ENCODE results near the gene PPM1A. TPM values are rescaled to one million over a fixed set of nuclear protein-coding genes. Genes with fewer than 3 reads are reported as not detected.

The PPM1A gene
- total and polyA plus RNA-seq, 2 experiments from 2014 or later, result 29.8 to 34.1 TPM

GRCh38 chr14:60206837-60207533 is 42.0 kb upstream of the PPM1A start:
- Histone ChIP-seq H3F3A (replicated peaks; ENCODE audit: low read depth) (peaks cover 5% of the 10 kb centered on the region; the same call in 1 of the 2 replicates), H3K4me1 (ENCODE audit: insufficient read depth) (peaks cover 35% of the 10 kb centered on the region), H3K27ac (ENCODE audit: low read depth) (no peak overlapping the region), H2AFZ (0 out of 2 replicates have a peak overlapping the region, but pooled peaks have one; percentile 28), H3K4me3 (no peak overlapping the region), H3K79me2 (replicated peaks; ENCODE audit: insufficient read depth) (no peaks in the 10 kb centered on the region), H3K27me3 (ENCODE audit: insufficient read depth) (no peaks in the 10 kb centered on the region), H4K20me1 (replicated peaks; ENCODE audit: insufficient read depth) (no peaks in the 10 kb centered on the region), H3K4me2 (no peak overlapping the region), H3K9me2 (ENCODE audit: insufficient read depth) (peaks cover 7% of the 10 kb centered on the region; the same call in 1 of the 2 replicates), H3K36me3 (ENCODE audit: insufficient read depth) (no peaks in the 10 kb centered on the region)
- no peak for DNase-seq (ENCODE audit: low spot score)
- Mint-ChIP-seq H3K36me3 (ENCODE audit: low read depth) (no peaks in the 10 kb centered on the region), H3K9me3 (no peaks in the 10 kb centered on the region), H3K27me3 (ENCODE audit: insufficient read depth, low read depth, poor library complexity) (peaks cover 4% of the 10 kb centered on the region), H3K27ac (no peak overlapping the region), H3K4me3 (no peak overlapping the region), H3K4me1 (peaks cover 31% of the 10 kb centered on the region)
- ATAC-seq, result no peak
- TF ChIP-seq STAT1 (IDR thresholded peaks at IDR 0.05; ENCODE audit: unreplicated experiment) (no peak), ETS1 (IDR thresholded peaks at IDR 0.05) (no peak), EZH2 (IDR thresholded peaks at IDR 0.05; ENCODE audit: low read depth, unreplicated experiment) (no peak), ZNF114 (CRISPR knock-in tag; IDR thresholded peaks at IDR 0.05) (no peak)

DNA sequence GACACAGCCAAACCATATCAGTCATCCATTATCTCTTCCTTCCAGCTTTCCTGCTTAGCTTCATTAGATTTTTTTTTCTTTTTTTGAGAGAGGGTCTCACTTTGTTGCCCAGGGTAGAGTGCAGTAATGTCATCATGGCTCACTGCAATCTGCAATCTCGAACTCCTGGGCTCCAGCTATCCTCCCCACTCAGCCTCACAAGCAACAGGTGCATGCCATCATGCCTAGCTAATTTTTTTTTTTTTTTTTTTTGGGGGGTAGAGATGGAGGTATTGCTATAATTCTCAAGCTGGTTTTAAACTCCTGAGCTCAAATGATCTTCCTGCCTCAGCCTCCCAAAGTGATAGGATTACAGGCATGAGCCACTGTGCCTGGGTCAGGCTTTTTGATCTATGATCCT is 38.3 kb upstream of the PPM1A start:
- Histone ChIP-seq H3K27ac (ENCODE audit: low read depth) (no peak overlapping the region), H3K27me3 (ENCODE audit: insufficient read depth) (no peaks in the 10 kb centered on the region), H3F3A (replicated peaks; ENCODE audit: low read depth) (no peaks in the 10 kb centered on the region)
- TF ChIP-seq POLR2AphosphoS5 (IDR thresholded peaks at IDR 0.05; ENCODE audit: low read depth), result no peak
- no peak for TF ChIP-seq REST (IDR thresholded peaks at IDR 0.05; ENCODE audit: unreplicated experiment)
- TF ChIP-seq CTCF (conservative IDR thresholded peaks at IDR 0.05; ENCODE audit: low read depth in 2 of 2), result no peak
- no peak for TF ChIP-seq EZH2 (IDR thresholded peaks at IDR 0.05; ENCODE audit: low read depth, unreplicated experiment)
- TF ChIP-seq, protein P1, sequence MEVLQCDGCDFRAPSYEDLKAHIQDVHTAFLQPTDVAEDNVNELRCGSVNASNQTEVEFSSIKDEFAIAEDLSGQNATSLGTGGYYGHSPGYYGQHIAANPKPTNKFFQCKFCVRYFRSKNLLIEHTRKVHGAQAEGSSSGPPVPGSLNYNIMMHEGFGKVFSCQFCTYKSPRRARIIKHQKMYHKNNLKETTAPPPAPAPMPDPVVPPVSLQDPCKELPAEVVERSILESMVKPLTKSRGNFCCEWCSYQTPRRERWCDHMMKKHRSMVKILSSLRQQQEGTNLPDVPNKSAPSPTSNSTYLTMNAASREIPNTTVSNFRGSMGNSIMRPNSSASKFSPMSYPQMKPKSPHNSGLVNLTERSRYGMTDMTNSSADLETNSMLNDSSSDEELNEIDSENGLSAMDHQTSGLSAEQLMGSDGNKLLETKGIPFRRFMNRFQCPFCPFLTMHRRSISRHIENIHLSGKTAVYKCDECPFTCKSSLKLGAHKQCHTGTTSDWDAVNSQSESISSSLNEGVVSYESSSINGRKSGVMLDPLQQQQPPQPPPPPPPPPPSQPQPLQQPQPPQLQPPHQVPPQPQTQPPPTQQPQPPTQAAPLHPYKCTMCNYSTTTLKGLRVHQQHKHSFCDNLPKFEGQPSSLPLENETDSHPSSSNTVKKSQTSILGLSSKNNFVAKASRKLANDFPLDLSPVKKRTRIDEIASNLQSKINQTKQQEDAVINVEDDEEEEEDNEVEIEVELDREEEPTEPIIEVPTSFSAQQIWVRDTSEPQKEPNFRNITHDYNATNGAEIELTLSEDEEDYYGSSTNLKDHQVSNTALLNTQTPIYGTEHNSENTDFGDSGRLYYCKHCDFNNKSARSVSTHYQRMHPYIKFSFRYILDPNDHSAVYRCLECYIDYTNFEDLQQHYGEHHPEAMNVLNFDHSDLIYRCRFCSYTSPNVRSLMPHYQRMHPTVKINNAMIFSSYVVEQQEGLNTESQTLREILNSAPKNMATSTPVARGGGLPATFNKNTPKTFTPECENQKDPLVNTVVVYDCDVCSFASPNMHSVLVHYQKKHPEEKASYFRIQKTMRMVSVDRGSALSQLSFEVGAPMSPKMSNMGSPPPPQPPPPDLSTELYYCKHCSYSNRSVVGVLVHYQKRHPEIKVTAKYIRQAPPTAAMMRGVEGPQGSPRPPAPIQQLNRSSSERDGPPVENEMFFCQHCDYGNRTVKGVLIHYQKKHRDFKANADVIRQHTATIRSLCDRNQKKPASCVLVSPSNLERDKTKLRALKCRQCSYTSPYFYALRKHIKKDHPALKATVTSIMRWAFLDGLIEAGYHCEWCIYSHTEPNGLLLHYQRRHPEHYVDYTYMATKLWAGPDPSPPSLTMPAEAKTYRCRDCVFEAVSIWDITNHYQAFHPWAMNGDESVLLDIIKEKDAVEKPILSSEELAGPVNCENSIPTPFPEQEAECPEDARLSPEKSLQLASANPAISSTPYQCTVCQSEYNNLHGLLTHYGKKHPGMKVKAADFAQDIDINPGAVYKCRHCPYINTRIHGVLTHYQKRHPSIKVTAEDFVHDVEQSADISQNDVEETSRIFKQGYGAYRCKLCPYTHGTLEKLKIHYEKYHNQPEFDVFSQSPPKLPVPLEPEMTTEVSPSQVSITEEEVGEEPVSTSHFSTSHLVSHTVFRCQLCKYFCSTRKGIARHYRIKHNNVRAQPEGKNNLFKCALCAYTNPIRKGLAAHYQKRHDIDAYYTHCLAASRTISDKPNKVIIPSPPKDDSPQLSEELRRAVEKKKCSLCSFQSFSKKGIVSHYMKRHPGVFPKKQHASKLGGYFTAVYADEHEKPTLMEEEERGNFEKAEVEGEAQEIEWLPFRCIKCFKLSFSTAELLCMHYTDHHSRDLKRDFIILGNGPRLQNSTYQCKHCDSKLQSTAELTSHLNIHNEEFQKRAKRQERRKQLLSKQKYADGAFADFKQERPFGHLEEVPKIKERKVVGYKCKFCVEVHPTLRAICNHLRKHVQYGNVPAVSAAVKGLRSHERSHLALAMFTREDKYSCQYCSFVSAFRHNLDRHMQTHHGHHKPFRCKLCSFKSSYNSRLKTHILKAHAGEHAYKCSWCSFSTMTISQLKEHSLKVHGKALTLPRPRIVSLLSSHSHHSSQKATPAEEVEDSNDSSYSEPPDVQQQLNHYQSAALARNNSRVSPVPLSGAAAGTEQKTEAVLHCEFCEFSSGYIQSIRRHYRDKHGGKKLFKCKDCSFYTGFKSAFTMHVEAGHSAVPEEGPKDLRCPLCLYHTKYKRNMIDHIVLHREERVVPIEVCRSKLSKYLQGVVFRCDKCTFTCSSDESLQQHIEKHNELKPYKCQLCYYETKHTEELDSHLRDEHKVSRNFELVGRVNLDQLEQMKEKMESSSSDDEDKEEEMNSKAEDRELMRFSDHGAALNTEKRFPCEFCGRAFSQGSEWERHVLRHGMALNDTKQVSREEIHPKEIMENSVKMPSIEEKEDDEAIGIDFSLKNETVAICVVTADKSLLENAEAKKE (CRISPR knock-in tag; IDR thresholded peaks at IDR 0.05), result no peak

More for the DNA sequence above, 38.3 kb upstream of the PPM1A start:
- H3K9me2 ChIP-seq (ENCODE audit: insufficient read depth), result peaks cover 7% of the 10 kb centered on the region; the same call in 1 of the 2 replicates
- no peaks in the 10 kb centered on the region for H3K79me2 ChIP-seq (replicated peaks; ENCODE audit: insufficient read depth)
- no peaks in the 10 kb centered on the region for H4K20me1 ChIP-seq (replicated peaks; ENCODE audit: insufficient read depth)
- Mint-ChIP-seq H3K9me3 (no peaks in the 10 kb centered on the region), H3K27me3 (ENCODE audit: insufficient read depth, low read depth, poor library complexity) (peaks cover 1% of the 10 kb centered on the region), H3K27ac (no peak overlapping the region), H3K4me3 (no peak overlapping the region), H3K4me1 (peaks cover 9% of the 10 kb centered on the region), H3K36me3 (ENCODE audit: low read depth) (no peaks in the 10 kb centered on the region)
- peak overlapping the region; percentile 35; the same call in 1 of the 2 replicates for H2AFZ ChIP-seq
- peak overlapping the region; percentile 45; the same call in 1 of the 2 replicates for H3K4me2 ChIP-seq
- peaks cover 16% of the 10 kb centered on the region; the same call in 1 of the 2 replicates for H3K4me1 ChIP-seq (ENCODE audit: insufficient read depth)
- ATAC-seq (no peak), DNase-seq (ENCODE audit: low spot score) (no peak)
- H3K4me3 ChIP-seq, result no peak overlapping the region
- H3K36me3 ChIP-seq (ENCODE audit: insufficient read depth), result no peaks in the 10 kb centered on the region

Data from GM23338 (cell line).